ENCODE data around the gene WRAP73. TPM values are rescaled to one million over a fixed set of nuclear protein-coding genes. Genes with fewer than 3 reads are reported as not detected.

WRAP73 gene
- total and polyA plus RNA-seq, 9 of the 15 experiments (the other 6 are each of a cell fraction or from before 2014, with no cell fraction given) = 4.3 to 51.8 (median 30.1) TPM

DNA sequence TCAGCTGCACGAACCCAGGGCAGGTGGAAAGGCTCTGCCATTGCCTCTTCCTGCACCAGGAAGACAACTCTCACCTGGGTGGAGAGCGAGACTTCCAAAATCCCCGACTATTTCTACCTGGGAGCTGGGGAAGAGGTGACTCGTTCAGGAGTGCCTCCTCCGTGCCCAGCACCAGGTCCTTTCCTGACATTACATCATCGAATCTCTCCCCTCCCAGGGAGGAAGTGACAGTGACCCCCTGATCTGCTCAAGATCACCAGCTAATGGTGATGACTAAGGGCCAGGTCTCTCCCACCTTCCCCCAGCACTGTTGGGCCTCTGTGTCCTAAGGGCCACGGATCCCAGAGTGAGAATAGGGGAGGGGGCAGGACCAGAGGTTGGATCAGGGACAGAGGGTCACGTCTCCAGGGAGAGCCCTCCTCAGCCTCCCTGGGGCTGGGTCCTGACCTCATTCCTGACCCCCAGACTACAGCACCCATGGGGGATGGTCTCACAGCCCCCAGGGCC lies 45.4 kb downstream of the WRAP73 start (continued):
- TF ChIP-seq, protein P1, sequence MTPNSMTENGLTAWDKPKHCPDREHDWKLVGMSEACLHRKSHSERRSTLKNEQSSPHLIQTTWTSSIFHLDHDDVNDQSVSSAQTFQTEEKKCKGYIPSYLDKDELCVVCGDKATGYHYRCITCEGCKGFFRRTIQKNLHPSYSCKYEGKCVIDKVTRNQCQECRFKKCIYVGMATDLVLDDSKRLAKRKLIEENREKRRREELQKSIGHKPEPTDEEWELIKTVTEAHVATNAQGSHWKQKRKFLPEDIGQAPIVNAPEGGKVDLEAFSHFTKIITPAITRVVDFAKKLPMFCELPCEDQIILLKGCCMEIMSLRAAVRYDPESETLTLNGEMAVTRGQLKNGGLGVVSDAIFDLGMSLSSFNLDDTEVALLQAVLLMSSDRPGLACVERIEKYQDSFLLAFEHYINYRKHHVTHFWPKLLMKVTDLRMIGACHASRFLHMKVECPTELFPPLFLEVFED (CRISPR knock-in tag; conservative IDR thresholded peaks at IDR 0.05) = no peak
- TF ChIP-seq HMG20B (CRISPR knock-in tag; IDR thresholded peaks at IDR 0.05) (no peak), SAFB2 (IDR thresholded peaks at IDR 0.05; ENCODE audit: borderline replicate concordance, low read depth, low read length, severe bottlenecking) (no peak), MTA3 (IDR thresholded peaks at IDR 0.05; ENCODE audit: borderline replicate concordance) (no peak; the same call in 1 of the 2 replicates), ZNF766 (CRISPR knock-in tag; conservative IDR thresholded peaks at IDR 0.05) (0 out of 2 replicates have a peak, but pooled peaks have one; percentile 15), POLR2B (IDR thresholded peaks at IDR 0.05; ENCODE audit: low read depth, partially characterized antibody) (no peak), SMARCB1 (IDR thresholded peaks at IDR 0.05; ENCODE audit: insufficient read length, low read depth) (no peak), PURB (CRISPR knock-in tag; IDR thresholded peaks at IDR 0.05; ENCODE audit: low read depth) (no peak), SPI1 (IDR thresholded peaks at IDR 0.05; ENCODE audit: borderline replicate concordance, low read depth, low read length) (peak; percentile 86), SMAD3 (CRISPR knock-in tag; conservative IDR thresholded peaks at IDR 0.05) (no peak), KDM2B (CRISPR knock-in tag; IDR thresholded peaks at IDR 0.05) (no peak), NEUROD1 (IDR thresholded peaks at IDR 0.05; ENCODE audit: borderline replicate concordance, low read depth, low read length, partially characterized antibody) (peak; percentile 24), BCOR (IDR thresholded peaks at IDR 0.05) (no peak), MXI1 (IDR thresholded peaks at IDR 0.05; ENCODE audit: low read depth, low read length) (no peak)
- TF ChIP-seq, protein P2, sequence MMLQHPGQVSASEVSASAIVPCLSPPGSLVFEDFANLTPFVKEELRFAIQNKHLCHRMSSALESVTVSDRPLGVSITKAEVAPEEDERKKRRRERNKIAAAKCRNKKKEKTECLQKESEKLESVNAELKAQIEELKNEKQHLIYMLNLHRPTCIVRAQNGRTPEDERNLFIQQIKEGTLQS (IDR thresholded peaks at IDR 0.05) = peak; percentile 95
- TF ChIP-seq, protein P2 (CRISPR knock-in tag; conservative IDR thresholded peaks at IDR 0.05) = no peak
- TF ChIP-seq, protein P3, sequence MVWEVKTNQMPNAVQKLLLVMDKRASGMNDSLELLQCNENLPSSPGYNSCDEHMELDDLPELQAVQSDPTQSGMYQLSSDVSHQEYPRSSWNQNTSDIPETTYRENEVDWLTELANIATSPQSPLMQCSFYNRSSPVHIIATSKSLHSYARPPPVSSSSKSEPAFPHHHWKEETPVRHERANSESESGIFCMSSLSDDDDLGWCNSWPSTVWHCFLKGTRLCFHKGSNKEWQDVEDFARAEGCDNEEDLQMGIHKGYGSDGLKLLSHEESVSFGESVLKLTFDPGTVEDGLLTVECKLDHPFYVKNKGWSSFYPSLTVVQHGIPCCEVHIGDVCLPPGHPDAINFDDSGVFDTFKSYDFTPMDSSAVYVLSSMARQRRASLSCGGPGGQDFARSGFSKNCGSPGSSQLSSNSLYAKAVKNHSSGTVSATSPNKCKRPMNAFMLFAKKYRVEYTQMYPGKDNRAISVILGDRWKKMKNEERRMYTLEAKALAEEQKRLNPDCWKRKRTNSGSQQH (CRISPR knock-in tag; IDR thresholded peaks at IDR 0.05) = no peak
- TF ChIP-seq, protein P4, sequence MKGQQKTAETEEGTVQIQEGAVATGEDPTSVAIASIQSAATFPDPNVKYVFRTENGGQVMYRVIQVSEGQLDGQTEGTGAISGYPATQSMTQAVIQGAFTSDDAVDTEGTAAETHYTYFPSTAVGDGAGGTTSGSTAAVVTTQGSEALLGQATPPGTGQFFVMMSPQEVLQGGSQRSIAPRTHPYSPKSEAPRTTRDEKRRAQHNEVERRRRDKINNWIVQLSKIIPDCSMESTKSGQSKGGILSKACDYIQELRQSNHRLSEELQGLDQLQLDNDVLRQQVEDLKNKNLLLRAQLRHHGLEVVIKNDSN (CRISPR knock-in tag; IDR thresholded peaks at IDR 0.05) = no peak
- TF ChIP-seq, protein P5, sequence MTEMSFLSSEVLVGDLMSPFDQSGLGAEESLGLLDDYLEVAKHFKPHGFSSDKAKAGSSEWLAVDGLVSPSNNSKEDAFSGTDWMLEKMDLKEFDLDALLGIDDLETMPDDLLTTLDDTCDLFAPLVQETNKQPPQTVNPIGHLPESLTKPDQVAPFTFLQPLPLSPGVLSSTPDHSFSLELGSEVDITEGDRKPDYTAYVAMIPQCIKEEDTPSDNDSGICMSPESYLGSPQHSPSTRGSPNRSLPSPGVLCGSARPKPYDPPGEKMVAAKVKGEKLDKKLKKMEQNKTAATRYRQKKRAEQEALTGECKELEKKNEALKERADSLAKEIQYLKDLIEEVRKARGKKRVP (CRISPR knock-in tag; IDR thresholded peaks at IDR 0.05) = no peak; the same call in 1 of the 2 replicates
- TF ChIP-seq, protein P6, sequence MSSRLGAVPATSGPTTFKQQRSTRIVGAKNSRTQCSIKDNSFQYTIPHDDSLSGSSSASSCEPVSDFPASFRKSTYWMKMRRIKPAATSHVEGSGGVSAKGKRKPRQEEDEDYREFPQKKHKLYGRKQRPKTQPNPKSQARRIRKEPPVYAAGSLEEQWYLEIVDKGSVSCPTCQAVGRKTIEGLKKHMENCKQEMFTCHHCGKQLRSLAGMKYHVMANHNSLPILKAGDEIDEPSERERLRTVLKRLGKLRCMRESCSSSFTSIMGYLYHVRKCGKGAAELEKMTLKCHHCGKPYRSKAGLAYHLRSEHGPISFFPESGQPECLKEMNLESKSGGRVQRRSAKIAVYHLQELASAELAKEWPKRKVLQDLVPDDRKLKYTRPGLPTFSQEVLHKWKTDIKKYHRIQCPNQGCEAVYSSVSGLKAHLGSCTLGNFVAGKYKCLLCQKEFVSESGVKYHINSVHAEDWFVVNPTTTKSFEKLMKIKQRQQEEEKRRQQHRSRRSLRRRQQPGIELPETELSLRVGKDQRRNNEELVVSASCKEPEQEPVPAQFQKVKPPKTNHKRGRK (tag; IDR thresholded peaks at IDR 0.05) = no peak
